Adrenal gland (tissue), 5 donors: Measurements from ENCODE around the gene ANKMY1.

ENCODE experiments used
- POLR2A ChIP-seq, 2 donors: fragments of 450-650 bp; IDR thresholded peaks; one replicate each; pipeline ENCODE4 v1.6.1; 2017; ENCODE audit warnings: antibody characterized with exemption in 2 of 2, mild to moderate bottlenecking in 2 of 2, moderate library complexity in 1 of 2
- TF ChIP-seq, protein P1 (sequence below), 6 experiments: fragments of 450-650 bp in 4 of 6; fragments of 200-600 bp in 2 of 6; sonication (generic) in 1 of 6; IDR thresholded peaks; 1 replicate in 5 of 6; 2 replicates in 1 of 6; pipeline versions ENCODE4 v1.5.1 to v1.8.0; 2016 to 2021; ENCODE audit warnings: antibody characterized with exemption in 6 of 6, mild to moderate bottlenecking in 2 of 6, moderate library complexity in 1 of 6
- donor health status: DM: no; HTN: no; CAD: no.

DNA sequence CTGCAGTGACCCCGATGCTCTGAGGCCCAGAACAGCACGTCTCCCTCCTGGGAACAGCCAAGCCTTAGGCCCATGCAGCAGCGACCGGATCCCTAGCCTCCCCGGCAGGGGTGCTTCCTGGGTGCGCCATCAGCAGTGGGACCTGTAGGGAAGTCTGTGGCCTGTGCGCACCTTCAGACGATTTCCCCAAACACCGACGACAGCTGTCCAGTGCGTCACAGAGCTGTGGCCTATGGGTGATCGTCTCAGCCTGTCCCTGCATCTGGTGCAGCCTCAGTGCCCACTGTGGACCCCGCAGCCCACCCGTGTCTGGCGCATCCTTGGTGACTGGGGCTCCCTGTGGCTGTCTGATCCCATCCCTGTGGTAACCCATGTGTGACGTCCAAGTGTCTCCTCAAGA lies 113.3 kb downstream of the ANKMY1 start:
- TF ChIP-seq, protein P1, sequence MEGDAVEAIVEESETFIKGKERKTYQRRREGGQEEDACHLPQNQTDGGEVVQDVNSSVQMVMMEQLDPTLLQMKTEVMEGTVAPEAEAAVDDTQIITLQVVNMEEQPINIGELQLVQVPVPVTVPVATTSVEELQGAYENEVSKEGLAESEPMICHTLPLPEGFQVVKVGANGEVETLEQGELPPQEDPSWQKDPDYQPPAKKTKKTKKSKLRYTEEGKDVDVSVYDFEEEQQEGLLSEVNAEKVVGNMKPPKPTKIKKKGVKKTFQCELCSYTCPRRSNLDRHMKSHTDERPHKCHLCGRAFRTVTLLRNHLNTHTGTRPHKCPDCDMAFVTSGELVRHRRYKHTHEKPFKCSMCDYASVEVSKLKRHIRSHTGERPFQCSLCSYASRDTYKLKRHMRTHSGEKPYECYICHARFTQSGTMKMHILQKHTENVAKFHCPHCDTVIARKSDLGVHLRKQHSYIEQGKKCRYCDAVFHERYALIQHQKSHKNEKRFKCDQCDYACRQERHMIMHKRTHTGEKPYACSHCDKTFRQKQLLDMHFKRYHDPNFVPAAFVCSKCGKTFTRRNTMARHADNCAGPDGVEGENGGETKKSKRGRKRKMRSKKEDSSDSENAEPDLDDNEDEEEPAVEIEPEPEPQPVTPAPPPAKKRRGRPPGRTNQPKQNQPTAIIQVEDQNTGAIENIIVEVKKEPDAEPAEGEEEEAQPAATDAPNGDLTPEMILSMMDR (IDR thresholded peaks at IDR 0.05): no peak
- no peak for TF ChIP-seq POLR2A (IDR thresholded peaks at IDR 0.05)
